ENCODE measurements around the gene APBB2.

- no peak for TF ChIP-seq CTCF (IDR thresholded peaks at IDR 0.05)
- TF ChIP-seq POLR2A (IDR thresholded peaks at IDR 0.05), result no peak
Observed at GRCh38 chr4:40990236-40990898, 224.0 kb downstream of the APBB2 start.
